Thyroid gland (tissue), 4 donors: ENCODE data around the gene MMP14.

ENCODE experiments used
- POLR2A ChIP-seq, 2 donors: fragments of 450-650 bp; IDR thresholded peaks; one replicate each; pipeline ENCODE4 v1.6.1; 2017; ENCODE audit warnings: antibody characterized with exemption in 2 of 2, mild to moderate bottlenecking in 2 of 2, moderate library complexity in 1 of 2
- TF ChIP-seq, protein P1 (sequence below), 6 experiments: fragments of 200-600 bp in 3 of 6; fragments of 450-650 bp in 3 of 6; sonication (generic) in 3 of 6; IDR thresholded peaks; one replicate each; pipeline ENCODE4 v1.5.1; 2016 to 2019; ENCODE audit warnings: antibody characterized with exemption in 6 of 6, mild to moderate bottlenecking in 2 of 6, inconsistent platforms in 1 of 6, moderate library complexity in 1 of 6

DNA sequence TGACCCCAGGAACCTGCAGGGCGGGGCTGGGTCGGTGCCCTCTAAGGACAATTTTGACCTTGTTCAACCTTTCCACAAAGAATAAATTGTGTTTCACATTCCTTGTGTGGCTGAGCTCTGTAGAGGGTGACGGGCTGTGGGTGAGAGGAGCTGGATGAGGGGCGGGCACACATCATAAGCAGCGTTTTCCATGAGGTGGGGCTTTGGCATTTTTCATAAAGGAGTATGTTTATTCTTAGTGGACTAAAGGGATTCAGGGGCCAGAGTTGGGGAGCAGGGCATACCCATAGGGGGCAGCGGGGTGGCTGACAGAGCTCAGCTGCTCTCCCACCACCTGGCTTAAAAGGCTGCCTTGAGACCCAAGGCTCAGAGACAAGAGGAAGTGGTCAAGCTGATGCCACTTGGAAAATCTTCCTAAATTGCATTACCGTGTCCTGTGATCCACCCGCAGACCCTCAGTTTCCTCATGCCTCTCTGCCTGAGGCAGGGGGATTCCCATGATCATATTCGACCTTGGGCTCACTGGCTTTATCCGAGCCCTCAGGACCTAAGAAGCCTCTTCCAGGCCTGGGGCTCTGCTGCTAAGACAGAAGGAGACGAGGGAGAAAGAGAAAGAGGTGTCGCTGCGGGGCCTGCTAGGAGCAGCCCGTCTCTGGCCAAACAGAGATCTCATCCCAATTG, 11.4 kb downstream of the MMP14 start:
- TF ChIP-seq, protein P1, sequence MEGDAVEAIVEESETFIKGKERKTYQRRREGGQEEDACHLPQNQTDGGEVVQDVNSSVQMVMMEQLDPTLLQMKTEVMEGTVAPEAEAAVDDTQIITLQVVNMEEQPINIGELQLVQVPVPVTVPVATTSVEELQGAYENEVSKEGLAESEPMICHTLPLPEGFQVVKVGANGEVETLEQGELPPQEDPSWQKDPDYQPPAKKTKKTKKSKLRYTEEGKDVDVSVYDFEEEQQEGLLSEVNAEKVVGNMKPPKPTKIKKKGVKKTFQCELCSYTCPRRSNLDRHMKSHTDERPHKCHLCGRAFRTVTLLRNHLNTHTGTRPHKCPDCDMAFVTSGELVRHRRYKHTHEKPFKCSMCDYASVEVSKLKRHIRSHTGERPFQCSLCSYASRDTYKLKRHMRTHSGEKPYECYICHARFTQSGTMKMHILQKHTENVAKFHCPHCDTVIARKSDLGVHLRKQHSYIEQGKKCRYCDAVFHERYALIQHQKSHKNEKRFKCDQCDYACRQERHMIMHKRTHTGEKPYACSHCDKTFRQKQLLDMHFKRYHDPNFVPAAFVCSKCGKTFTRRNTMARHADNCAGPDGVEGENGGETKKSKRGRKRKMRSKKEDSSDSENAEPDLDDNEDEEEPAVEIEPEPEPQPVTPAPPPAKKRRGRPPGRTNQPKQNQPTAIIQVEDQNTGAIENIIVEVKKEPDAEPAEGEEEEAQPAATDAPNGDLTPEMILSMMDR (IDR thresholded peaks at IDR 0.05), result no peak
- TF ChIP-seq POLR2A (IDR thresholded peaks at IDR 0.05), result no peak
